Effector CD4-positive, alpha-beta T cell (primary cell): ENCODE measurements around the gene ATG9B.
"Not testable (repeated sequence)": the region's sequence is repeated elsewhere in the genome, so short reads cannot be mapped to it uniquely, and the experiment has no call there.

Experiments
- DNase-seq: peaks from one replicate; pipeline ENCODE4 v3.0.0-alpha.2; 2020

The ATG9B gene

DNA sequence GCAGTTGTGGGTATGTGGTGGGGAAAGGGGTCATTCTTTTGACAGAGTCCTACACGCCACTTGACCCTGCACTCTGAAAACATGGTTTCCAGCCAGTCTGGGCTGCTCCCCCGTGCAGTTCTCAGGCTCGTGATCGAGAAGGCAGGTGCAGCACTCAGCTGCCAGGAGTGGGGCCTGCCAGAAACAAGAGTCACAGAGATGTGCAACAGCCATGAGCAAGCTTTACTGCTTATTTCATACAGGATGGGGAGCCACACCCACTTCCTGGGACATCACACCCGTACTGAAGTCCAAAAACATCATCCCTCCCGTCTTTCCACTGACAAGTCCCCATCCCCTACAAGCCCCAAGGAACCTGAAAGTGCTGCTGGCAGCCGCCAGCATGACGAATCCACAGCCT, 9.3 kb downstream of the ATG9B start:
- DNase-seq: no peak

DNA sequence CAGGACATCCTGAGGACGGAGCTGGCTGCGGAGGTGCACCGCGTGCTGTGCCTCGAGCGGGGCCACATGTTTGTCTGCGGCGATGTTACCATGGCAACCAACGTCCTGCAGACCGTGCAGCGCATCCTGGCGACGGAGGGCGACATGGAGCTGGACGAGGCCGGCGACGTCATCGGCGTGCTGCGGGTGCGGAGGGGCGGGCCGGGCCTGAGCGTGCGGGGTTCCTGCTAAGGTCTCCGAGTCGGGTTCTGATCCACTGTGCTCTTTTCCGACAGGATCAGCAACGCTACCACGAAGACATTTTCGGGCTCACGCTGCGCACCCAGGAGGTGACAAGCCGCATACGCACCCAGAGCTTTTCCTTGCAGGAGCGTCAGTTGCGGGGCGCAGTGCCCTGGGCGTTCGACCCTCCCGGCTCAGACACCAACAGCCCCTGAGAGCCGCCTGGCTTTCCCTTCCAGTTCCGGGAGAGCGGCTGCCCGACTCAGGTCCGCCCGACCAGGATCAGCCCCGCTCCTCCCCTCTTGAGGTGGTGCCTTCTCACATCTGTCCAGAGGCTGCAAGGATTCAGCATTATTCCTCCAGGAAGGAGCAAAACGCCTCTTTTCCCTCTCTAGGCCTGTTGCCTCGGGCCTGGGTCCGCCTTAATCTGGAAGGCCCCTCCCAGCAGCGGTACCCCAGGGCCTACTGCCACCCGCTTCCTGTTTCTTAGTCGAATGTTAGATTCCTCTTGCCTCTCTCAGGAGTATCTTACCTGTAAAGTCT, 10.4 kb downstream of the ATG9B start:
- peak; percentile 92 for DNase-seq

DNA sequence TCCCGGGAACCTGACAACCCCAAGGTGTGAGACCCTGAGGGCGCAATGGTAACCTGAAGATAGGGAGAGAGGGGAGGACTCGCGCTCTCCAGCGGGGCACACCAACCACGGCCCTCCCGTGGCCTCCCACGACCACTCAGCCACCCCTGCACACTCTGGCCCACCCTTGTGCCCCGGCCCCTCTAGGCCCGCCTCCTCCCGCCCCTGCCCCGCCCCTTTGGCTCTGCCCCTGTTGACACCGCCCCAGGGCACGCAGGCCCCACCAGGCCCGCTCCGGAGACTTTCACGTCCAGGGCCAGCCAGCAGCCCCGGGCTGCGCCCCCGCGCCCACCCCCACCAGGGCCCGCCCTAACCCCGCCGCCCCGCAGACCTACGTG, 10.9 kb downstream of the ATG9B start:
- DNase-seq: no peak

DNA sequence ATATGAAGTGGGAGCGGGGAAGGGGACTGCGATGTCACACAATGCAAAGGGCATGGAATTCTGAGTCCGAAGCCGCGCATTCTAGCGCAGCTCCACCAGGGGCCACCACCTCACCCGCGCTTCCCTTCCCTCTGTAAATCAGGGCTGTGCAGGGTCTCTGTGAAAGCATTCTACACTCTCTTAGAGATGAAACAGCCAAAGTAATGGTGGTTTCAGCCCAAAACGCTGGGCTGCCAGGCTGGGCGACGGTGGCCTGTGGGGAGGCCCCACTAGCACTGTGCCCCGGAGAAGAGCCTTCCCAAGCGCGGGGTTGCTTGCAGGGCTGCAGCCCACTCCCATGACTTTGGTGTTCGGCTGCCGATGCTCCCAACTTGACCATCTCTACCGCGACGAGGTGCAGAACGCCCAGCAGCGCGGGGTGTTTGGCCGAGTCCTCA, 11.4 kb downstream of the ATG9B start:
- DNase-seq: no peak

DNA sequence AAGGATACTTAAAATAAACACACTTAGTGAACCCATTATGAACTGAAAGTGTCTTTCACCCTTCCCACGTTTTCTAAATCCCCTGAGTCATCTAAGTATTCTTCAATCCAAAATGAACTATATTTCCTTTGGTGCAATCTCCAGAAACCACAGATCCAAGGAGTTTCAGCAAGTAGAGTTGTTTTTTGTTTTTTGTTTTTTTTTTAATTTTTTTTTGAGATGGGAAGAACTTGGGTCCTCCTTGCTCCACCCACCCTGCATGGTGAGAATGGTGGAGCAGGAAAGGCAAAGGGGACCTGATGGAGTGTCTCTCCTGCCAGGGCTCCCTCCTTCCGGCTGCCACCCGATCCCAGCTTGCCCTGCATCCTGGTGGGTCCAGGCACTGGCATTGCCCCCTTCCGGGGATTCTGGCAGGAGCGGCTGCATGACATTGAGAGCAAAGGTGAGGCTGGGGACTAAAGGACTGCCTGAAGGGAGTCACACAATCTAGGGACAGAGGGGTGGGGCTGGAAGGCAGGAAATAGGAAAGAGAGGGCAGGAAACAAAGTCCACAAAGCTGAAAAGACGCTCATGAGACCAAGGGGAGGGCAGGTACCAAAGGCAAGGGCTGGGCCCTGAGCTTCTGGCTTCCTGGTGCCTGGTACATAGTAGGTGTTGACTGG, 12.1 kb downstream of the ATG9B start:
- no peak for DNase-seq

DNA sequence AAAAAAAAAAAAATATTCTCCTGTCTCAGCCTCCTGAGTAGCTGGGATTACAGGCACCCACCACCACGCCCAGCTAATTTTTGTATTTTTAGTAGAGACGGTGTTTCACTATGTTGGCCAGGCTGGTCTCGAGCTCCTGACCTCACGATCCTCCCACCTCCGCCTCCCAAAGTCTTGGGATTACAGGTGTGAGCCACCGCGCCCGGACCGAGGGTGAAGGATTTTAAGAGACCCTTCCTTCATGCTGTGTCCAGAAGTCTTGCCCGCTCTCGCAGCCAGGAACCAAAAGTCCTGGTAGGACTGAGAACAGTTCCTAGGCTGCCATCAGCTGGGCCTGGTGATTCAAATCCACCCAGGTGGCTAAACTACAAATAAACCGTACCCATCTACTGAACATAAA, 12.7 kb downstream of the ATG9B start:
- not testable (repeated sequence) for DNase-seq

DNA sequence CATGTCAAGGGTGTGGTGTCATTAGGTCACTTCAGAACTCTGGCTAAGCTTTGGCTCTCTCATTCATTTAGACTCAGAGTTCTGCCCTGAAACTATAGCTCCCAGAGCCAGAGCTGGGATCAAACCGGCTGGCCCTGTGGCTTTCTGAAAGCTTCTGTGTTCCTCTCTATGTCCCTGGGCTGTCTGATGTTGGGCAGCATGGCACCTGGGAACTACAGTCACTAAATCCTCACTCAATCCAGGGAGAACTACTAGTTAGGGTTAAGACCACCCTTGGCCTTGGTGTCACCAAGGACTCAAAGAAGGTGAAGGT, 13.2 kb downstream of the ATG9B start:
- DNase-seq: no peak

DNA sequence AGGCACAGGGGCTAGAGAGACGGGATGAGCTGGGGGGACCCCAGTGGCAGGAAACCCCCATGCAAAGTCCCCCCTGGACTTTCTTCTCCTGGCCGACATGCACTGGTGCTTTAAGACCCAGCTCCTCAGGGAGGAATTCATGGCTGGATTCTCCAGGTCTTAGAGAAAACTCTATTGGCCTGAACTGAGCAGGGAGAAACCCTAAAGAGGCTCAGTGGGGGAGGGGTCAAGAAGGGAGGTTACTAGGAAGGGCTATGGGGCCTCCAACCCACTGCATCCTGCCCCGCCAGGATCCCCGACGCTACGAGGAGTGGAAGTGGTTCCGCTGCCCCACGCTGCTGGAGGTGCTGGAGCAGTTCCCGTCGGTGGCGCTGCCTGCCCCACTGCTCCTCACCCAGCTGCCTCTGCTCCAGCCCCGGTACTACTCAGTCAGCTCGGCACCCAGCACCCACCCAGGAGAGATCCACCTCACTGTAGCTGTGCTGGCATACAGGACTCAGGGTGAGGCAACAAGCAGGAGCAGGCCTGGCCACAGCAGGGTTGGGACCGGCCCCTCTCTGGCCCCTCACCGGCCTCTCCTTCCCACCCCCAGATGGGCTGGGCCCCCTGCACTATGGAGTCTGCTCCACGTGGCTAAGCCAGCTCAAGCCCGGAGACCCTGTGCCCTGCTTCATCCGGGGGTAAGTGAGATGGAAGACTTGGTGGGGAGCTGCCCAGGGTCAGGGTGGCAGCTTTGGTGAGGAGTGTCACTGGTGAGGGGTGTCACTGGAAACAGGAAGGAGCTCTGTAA, 13.8 kb downstream of the ATG9B start:
- peak; percentile 37 for DNase-seq

DNA sequence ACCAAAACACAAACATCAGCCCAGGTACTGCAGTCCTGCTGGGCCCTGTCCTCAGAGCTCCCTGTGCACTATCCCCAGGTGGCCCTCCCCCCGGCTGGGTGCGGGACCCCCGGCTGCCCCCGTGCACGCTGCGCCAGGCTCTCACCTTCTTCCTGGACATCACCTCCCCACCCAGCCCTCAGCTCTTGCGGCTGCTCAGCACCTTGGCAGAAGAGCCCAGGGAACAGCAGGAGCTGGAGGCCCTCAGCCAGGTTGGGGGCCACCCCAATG, 14.3 kb downstream of the ATG9B start:
- DNase-seq: no peak

DNA sequence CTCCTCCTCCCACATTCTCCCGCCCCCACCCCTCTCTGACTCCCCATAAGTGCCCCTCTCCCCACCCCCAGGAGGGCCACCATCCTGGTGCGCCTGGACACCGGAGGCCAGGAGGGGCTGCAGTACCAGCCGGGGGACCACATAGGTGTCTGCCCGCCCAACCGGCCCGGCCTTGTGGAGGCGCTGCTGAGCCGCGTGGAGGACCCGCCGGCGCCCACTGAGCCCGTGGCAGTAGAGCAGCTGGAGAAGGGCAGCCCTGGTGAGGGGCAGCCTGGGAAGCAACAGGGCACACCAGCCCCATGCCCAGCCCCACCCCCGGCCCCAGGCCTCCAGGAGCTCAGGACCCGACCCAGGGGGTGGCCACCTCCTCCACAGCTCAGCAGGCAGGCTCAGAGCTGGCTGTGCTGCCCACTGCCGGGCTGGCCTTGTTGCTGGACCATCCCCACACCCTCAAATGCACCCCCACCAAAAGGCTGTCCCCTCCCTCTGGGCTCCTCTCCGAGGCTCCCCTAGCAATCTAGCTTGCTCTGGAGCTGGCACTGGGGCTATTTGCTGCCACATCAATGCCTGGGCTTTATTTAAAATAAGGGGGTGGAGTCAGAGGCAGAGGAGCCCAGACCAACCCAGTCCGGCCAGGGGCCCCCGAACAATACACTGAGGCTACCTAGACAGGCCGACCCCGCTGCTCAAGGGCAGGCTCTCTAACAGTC, 14.8 kb downstream of the ATG9B start:
- DNase-seq: no peak

DNA sequence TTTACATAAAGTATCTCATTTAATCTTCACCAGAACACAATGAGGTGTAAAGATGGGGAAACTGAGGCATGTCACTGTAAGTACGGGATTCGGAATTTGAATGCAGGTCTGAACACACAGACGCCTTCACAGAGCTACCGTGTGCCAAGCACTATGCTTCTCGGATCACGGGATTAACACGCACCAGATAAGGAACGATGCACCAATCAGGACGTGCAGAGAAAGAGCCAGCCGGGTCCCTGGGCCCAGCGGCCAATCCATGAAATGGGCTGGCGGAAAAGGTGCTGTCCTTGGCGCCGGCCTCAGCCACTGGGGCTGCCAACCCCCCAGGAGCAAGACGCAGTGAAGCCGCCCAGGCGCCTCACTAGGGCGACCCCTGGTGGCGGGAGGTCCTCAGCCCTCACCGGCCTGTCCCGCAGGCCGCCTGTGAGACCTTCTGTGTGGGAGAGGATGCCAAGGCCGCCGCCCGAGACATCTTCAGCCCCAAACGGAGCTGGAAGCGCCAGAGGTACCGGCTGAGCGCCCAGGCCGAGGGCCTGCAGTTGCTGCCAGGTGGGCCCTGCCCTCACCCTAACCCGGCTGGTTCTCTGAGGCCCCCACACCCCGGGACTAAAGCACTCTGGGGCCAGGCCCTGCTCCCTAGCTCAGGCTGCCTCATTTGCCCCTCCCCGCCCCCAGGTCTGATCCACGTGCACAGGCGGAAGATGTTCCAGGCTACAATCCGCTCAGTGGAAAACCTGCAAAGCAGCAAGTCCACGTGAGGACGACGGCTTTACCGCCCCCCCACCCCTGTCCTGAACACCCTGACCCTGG, 15.6 kb downstream of the ATG9B start:
- DNase-seq: peak; percentile 79

DNA sequence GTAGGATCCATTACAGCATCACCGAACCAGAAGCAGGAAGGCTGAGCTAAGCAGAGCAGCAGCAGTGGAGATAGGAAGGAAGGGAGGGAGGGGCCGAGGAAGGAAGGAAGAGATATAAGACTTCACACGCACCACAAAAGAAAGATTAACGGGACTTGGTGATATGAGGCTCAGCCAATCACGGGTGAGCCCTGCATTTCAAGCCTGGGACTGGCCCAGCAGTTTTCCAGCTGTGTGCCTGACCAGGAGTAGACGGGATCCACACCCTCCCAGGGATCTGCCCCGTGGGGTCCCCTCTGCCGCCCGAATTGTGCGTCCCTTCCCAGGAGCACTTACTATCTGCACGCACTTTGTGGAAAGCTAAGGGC, 16.2 kb downstream of the ATG9B start:
- DNase-seq: no peak

DNA sequence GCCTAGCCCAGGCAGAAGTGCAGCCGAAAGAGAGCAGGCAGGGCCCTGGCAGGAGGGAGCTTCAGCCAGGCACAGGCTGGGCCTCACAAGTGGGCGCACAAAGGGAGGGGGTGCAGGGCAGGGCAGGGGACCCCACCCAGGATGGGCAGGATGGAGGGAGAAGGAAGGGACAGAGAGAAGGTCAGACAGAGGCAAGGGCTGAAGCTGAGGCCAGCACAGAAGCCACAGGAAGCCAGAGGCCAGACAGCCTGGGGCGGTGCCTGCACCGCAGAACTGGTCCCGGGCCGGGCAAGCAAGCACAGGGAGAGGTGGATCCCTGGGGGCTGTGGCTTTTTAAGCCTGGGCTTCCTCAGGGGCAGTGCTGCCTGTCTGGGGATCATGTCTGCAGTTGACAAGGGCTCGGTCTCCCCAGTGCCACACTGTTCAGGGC, 16.8 kb downstream of the ATG9B start:
- no peak for DNase-seq

DNA sequence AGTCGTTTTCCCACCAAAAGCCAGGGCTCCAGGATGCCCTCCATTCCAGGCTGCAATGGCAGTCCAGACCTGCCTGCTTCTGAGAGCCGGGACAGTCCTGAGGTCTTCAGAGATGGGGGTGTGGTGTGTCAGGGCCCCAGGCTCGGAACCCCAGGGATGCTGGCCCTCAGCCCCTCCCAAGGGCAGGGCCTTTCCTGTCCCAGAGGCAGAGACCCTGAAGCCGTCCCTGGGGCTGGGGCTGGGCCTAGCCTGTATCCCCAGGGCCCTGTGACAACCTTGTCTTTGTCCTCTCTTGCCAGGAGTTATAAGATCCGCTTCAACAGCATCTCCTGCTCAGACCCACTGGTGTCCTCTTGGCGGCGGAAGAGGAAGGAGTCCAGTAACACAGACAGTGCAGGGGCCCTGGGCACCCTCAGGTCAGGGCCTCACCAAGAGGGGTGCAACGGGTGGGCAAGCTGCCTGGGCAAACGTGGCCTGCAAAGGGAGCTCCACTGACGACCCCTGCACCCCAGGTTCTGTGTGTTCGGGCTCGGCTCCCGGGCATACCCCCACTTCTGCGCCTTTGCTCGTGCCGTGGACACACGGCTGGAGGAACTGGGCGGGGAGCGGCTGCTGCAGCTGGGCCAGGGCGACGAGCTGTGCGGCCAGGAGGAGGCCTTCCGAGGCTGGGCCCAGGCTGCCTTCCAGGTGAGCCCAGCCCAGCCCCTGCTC, 17.5 kb downstream of the ATG9B start:
- DNase-seq: no peak

DNA sequence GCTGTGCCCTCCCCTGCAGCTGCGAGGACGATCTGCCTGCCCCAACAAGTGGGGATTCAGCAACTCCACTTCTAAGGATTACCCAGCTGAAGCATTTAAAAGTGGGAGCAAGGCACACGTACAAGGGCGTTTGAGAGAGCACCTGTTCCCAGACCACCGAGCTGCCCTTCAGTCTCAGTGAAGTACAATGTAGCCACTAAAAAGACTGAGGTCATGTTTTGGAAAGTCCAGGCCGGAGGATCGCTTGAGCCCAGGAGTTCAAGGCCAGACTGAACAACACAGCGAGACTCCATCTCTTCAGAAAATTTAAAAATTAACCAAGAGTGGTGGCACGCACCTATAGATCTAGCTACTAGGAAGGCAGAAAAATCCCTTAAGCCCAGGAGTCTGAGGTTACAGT, 18.7 kb downstream of the ATG9B start:
- DNase-seq: no peak

DNA sequence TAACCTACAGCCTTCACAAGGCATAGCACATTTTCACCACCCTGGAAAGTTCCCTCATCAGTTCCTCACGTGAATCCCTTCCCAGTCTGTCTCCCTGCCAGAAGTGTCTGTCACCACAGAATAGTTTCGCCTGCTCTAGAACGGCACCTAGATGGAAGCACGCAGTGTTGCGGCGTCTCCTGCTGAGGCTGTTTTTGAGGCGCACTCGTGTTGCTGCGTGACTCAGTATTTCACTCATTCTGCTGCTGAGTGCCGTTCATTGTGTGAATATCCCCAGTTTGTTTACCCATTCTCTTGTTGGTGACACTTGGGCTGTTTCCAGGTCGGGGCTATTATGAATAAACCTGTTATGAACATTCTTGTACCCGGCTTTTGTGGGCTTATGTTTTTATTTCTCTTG, 20.7 kb downstream of the ATG9B start:
- no peak for DNase-seq

DNA sequence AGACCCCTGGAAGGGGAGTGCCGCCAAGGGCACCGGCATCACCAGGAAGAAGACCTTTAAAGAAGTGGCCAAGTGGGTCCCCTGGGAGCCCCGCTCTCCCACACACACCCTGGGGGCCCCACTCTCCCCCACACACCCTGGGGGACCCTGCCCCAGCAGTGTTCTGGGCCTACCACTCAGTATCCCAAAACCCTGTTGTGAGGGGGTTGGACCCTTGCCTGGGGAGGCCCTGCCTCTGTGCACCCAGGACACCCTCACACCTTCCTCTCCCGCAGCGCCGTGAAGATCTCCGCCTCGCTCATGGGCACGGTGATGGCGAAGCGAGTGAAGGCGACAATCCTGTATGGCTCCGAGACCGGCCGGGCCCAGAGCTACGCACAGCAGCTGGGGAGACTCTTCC, 22.7 kb downstream of the ATG9B start:
- no peak for DNase-seq

DNA sequence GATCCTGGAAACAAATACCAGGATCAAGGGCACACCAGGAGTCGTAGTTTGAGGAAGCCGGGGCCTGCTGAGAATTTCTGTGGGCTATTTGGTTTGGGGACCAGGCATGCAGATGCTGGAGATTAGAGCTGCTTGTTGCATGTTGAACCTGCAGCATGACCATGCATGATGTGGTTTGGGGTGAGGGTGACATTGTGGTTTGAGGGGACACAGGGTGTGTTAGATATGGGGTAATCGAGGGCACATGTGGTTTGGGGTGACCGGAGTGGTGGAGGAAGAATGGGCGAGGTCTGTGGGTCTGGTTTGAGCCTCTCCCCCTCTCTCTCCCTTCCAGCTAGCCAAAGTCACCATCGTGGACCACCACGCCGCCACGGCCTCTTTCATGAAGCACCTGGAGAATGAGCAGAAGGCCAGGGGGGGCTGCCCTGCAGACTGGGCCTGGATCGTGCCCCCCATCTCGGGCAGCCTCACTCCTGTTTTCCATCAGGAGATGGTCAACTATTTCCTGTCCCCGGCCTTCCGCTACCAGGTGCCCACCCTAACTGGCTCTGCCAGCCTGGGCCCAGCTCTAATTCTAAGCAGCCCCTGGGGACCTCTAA, 23.3 kb downstream of the ATG9B start:
- DNase-seq: no peak

DNA sequence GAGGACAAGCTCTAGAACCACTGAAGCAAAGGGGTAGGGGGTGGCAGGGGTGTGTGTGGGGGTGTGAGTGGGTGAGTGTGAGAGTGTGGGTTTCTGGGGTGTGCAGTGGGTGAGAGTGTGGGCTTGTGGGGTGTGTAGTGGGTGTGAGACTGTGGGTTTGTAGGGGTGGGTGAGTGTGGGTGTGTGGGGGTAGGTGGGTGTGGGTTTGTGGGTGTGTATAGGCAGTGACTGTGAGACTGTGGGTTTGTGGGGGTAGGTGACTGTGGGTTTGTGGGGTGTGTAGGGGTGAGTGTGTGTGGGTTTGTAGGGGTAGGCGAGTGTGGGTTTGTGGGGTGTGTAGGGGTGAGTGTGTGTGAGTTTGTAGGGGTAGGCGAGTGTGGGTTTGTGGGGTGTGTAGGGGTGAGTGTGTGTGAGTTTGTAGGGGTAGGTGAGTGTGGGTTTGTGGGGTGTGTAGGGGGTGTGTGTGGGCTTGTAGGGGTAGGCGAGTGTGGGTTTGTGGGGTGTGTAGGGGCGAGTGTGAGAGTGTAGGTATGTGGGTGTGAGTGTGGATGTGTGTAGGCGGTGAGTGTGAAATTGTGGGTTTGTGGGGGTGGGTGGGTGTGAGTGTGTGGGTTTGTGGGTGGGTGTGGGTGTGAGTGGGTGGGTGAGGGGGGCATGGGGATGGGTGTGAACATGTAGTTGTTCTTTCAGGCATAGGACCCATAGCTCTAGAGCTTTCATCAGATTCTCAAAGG, 24.6 kb downstream of the ATG9B start:
- no peak for DNase-seq

DNA sequence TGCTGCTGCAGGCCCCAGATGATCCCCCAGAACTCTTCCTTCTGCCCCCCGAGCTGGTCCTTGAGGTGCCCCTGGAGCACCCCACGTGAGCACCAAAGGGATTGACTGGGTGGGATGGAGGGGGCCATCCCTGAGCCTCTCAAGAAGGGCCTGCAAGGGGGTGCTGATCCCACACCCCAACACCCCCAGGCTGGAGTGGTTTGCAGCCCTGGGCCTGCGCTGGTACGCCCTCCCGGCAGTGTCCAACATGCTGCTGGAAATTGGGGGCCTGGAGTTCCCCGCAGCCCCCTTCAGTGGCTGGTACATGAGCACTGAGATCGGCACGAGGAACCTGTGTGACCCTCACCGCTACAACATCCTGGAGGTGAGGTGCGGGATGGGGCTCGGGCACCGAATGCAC, 25.3 kb downstream of the ATG9B start:
- no peak for DNase-seq

DNA sequence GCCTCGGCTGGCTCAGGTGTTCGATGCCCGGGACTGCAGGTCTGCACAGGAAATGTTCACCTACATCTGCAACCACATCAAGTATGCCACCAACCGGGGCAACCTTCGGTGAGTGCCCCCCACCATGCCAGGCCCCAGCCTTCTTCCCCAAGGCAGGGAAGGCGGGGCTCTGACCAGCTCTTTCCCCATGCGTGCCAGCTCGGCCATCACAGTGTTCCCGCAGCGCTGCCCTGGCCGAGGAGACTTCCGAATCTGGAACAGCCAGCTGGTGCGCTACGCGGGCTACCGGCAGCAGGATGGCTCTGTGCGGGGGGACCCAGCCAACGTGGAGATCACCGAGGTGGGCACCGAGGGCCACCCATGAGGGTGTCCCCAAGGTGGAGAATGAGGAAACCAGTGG, 26.0 kb downstream of the ATG9B start:
- DNase-seq: no peak
